Activated CD8-positive, alpha-beta T cell treated with anti-CD3 and anti-CD28 coated beads, Interleukin-2, amount 10 ng/mL, durations not matched to agents 7 days and 5 days (primary cell): ENCODE results near the gene MFRP. TPM values are rescaled to one million over a fixed set of nuclear protein-coding genes. Genes with fewer than 3 reads are reported as not detected.
A peak's percentile ranks its signal among the peaks of the same experiment; 100 is the strongest.

Experiments
- ATAC-seq: fragments of 150-1000 bp; cut with Tn5 transposase; one replicate; pipeline ENCODE4 v1.10.0; 2021; ENCODE audit warnings: moderate library complexity
- CTCF ChIA-PET: fragments of 350-600 bp; sonication (Branson Sonifier 250); formaldehyde crosslinking; loops from one replicate; lab custom pipeline; 2021; ENCODE audit warnings: antibody characterized with exemption; lab: Charles Lee
- POLR2A ChIA-PET: fragments of 350-600 bp; sonication (Branson Sonifier 250); formaldehyde crosslinking; loops from one replicate; lab custom pipeline; 2021; ENCODE audit warnings: antibody characterized with exemption; lab: Charles Lee
- DNase-seq: peaks from one replicate; pipeline ENCODE4 v3.0.0-alpha.2; 2020
- H3K27ac Mint-ChIP-seq: one replicate; pipeline ENCODE4 v1.8.0; 2021; ENCODE audit warnings: mild to moderate bottlenecking, mixed read lengths
- H3K27me3 Mint-ChIP-seq: one replicate; pipeline ENCODE4 v1.8.0; 2021; ENCODE audit warnings: low read depth, mixed read lengths
- H3K36me3 Mint-ChIP-seq: one replicate; pipeline ENCODE4 v1.8.0; 2021; ENCODE audit warnings: low read depth, mixed read lengths
- H3K4me1 Mint-ChIP-seq: one replicate; pipeline ENCODE4 v1.8.0; 2021; ENCODE audit warnings: low read depth, mixed read lengths
- H3K4me3 Mint-ChIP-seq: one replicate; pipeline ENCODE4 v1.8.0; 2021; ENCODE audit warnings: mild to moderate bottlenecking, mixed read lengths
- H3K9me3 Mint-ChIP-seq: one replicate; pipeline ENCODE4 v1.8.0; 2022; ENCODE audit warnings: mixed read lengths; ENCODE audit not compliant: insufficient read depth
- total RNA-seq, 2 experiments: library from RNA; stranded (reverse); gene quantifications; one replicate each; pipeline ENCODE4 v1.2.3, GENCODE V29; 2021

MFRP gene
- total RNA-seq, 2 experiments from 2014 or later = not detected

- no peaks in the 10 kb centered on the region for H3K9me3 Mint-ChIP-seq
- DNase-seq = no peak
Observed at GRCh38 chr11:119341222-119342022, 5.1 kb downstream of the MFRP start.

DNA sequence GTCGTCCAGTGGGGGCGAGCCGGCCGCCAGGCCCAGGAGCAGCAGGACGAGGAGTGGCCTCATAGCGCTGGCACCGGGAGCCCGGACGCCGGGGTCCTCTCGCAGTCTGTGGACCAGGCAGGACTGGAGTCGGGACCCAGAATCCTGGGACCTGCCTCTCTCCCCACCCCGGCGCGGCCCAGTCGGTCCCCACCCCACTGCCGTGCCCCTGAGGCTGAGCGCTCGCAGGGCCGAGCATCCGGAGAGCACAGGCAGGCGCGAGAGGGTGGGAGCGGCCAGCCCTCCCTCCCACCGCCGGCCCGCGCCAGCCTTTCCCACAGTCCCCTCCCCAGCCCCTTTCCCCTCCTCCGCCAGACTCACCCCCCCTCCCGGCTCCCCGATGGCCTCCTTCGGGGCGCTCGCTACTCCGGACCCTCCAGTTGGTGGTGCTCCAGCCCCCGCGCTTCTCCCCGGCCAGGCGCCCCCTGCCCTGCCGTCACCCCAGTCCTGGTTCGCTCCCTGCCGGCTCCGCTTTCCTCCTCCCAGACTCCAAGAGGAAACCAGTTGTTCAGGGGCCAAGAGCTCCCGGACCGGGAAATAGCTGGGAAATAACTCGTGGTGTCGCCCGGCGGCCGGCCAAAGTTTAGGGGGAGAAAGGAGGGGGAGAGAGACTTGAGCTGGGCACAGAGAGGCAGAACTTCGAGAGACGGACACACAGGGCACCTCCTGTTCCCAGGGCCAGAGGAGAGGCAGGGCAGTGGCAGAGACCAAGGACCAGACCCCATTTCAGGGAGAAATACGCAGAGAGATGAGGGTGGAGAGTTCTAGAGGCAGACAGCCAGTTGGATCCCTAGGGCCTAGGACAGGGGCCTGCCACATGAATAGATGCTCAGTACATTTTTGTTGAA is 5.9 kb downstream of the MFRP start, which contains the start of gene C1QTNF5:
TSS of gene C1QTNF5 (minus strand) at position 549 of the 887 bp plus-strand sequence. CDS start at position 63, 486 bp downstream.
- Mint-ChIP-seq H3K4me1 (peaks cover 44% of the 10 kb centered on the region), H3K27ac (no peak within 1 kb of the TSS), H3K27me3 (peaks cover 33% of the 10 kb centered on the region), H3K4me3 (no peak within 1 kb of the TSS), H3K9me3 (no peaks in the 10 kb centered on the region), H3K36me3 (peaks cover 22% of the 10 kb centered on the region)
- ATAC-seq (peak; percentile 8), DNase-seq (no peak)
- ChIA-PET POLR2A (no interaction called here), CTCF (interaction anchor here (0.6 to 5.1 kb wide), 17 partner anchors 8 to 140 kb away, joined by 3 to 96 read pairs (median 4); partner anchors contain the start of gene USP2)

More at GRCh38 chr11:119341222-119342022, 5.1 kb downstream of the MFRP start:
- no peak for ATAC-seq
- no peak overlapping the region for H3K4me3 Mint-ChIP-seq
- H3K27ac Mint-ChIP-seq = no peak overlapping the region
- POLR2A ChIA-PET = no interaction called here
- CTCF ChIA-PET = interaction anchor here (1.1 to 5.1 kb wide), 4 partner anchors 15 to 133 kb away, joined by 3 to 96 read pairs (median 6); no protein-coding TSS in a partner anchor
- peaks cover 14% of the 10 kb centered on the region for H3K36me3 Mint-ChIP-seq
- H3K4me1 Mint-ChIP-seq = peaks cover 35% of the 10 kb centered on the region
- peaks cover 33% of the 10 kb centered on the region for H3K27me3 Mint-ChIP-seq

DNA sequence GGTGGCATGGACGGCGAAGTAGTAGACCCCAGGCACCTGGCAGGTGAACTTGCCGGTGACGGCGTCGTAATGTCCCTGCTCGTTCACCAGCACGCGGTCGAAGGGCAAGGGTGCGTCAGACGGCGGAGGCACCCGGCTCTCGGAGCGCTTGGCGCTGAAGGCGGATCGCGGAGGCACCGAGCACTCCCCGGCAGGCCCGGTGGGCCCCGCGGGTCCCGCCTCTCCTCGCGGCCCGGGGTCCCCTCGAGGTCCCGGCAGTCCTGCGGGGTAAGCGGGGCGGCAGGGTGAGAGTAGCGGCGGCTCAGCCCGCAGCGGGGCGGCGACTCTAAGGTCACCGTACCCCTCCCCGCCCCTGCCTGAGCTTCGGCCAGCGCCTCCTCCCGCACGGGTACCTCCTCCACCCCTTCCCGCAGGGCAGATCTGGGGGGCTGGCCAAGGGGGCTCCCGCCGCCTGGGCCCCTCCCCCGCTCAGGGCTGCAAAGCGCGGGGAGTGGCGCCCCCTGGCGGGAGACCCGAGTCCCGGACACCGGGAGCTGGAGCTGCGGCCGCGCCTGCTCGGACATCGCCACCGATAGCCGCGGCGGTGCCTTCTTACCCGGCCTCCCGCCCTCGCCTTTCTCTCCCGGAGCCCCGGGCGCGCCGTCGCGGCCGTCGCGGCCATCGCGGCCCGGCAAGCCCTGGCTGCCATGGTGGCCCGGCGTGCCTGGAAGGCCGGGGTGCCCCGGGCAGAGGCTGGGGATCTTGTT is 6.7 kb downstream of the MFRP start:
- H3K27me3 Mint-ChIP-seq = peaks cover 33% of the 10 kb centered on the region
- H3K27ac Mint-ChIP-seq = no peak overlapping the region
- DNase-seq = peak; percentile 49
- peaks cover 51% of the 10 kb centered on the region for H3K4me1 Mint-ChIP-seq
- peaks cover 22% of the 10 kb centered on the region for H3K36me3 Mint-ChIP-seq
- no peaks in the 10 kb centered on the region for H3K9me3 Mint-ChIP-seq
- no peak overlapping the region for H3K4me3 Mint-ChIP-seq
- peak; percentile 28 for ATAC-seq
- ChIA-PET POLR2A (no interaction called here), CTCF (interaction anchor here (0.6 to 5.1 kb wide), 18 partner anchors 8 to 238 kb away, joined by 3 to 96 read pairs (median 4); partner anchors contain the start of genes DPAGT1, MCAM and USP2)

GRCh38 chr11:119338965-119339588 is 7.4 kb downstream of the MFRP start:
- Mint-ChIP-seq H3K4me1 (peaks cover 55% of the 10 kb centered on the region), H3K27me3 (peaks cover 30% of the 10 kb centered on the region), H3K4me3 (no peak overlapping the region), H3K9me3 (no peaks in the 10 kb centered on the region), H3K36me3 (peaks cover 22% of the 10 kb centered on the region), H3K27ac (no peak overlapping the region)
- DNase-seq (no peak), ATAC-seq (no peak)
- CTCF ChIA-PET = interaction anchor here (1.0 to 5.1 kb wide), 36 partner anchors 9 to 271 kb away, joined by 3 to 96 read pairs (median 5); partner anchors contain the start of genes ABCG4, CBL, DPAGT1 and HINFP
- POLR2A ChIA-PET = interaction anchor here (1.0 to 1.7 kb wide), 3 partner anchors 122 to 244 kb away, joined by 3 to 5 read pairs (median 4); partner anchors contain the start of gene CBL

GRCh38 chr11:119338318-119338890 is 8.1 kb downstream of the MFRP start:
- Mint-ChIP-seq H3K9me3 (no peaks in the 10 kb centered on the region), H3K27ac (no peak overlapping the region), H3K27me3 (peaks cover 27% of the 10 kb centered on the region), H3K4me3 (no peak overlapping the region), H3K4me1 (peaks cover 62% of the 10 kb centered on the region), H3K36me3 (peaks cover 22% of the 10 kb centered on the region)
- ChIA-PET CTCF (interaction anchor here (0.6 to 5.1 kb wide), 48 partner anchors 10 to 271 kb away, joined by 3 to 96 read pairs (median 4); partner anchors contain the start of genes ABCG4, CBL, DPAGT1 and HINFP), POLR2A (interaction anchor here (0.6 to 1.7 kb wide), 4 partner anchors 19 to 243 kb away, joined by 3 to 5 read pairs (median 4); partner anchors contain the start of gene CBL)
- ATAC-seq = peak; percentile 27
- DNase-seq = peak; percentile 82

DNA sequence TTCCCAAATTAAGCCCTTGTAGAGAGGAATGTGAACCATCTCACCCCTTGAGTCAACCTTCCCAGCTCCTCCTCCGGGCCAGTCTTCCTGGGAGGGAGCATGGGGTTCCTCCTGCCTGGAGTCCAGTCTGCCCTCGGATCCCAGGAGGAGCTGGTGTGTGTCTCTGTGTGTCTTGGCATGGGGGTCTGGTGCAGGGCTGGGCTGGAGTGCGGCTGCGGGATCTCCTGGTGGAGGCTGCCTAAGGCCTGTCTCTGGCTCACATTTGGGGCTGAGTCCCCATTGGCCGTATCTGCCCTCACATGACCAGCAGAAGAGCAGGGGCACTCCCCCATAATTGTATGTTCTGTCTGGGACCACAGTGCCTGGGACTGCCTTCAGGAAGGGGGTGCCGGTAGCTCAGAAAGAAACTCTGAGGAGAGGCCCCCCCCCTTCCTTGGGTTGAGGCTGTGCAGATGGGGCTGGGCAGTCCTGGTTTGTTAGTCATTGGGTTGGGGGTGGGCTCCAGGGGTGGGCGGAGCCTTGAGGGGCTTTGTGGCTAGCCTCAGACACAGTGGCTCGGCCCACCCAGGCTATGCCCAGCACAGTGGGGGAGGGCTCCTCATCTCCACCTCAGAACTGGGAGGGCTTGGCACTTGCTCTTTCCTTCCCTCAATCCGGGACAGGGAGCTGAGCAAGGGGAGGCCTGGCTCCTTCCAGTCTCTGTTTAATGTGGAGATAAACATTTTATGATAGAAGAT is 8.8 kb downstream of the MFRP start:
- Mint-ChIP-seq H3K36me3 (peaks cover 22% of the 10 kb centered on the region), H3K27me3 (peaks cover 22% of the 10 kb centered on the region), H3K9me3 (no peaks in the 10 kb centered on the region), H3K4me1 (peaks cover 68% of the 10 kb centered on the region), H3K27ac (no peak overlapping the region), H3K4me3 (no peak overlapping the region)
- ChIA-PET POLR2A (interaction anchor here (1.0 to 1.7 kb wide), 3 partner anchors 123 to 243 kb away, joined by 3 to 5 read pairs (median 4); partner anchors contain the start of gene CBL), CTCF (interaction anchor here (0.6 to 5.1 kb wide), 45 partner anchors 10 to 270 kb away, joined by 3 to 96 read pairs (median 4); partner anchors contain the start of genes ABCG4, CBL, HINFP and MCAM)
- no peak for DNase-seq
- ATAC-seq = no peak

DNA sequence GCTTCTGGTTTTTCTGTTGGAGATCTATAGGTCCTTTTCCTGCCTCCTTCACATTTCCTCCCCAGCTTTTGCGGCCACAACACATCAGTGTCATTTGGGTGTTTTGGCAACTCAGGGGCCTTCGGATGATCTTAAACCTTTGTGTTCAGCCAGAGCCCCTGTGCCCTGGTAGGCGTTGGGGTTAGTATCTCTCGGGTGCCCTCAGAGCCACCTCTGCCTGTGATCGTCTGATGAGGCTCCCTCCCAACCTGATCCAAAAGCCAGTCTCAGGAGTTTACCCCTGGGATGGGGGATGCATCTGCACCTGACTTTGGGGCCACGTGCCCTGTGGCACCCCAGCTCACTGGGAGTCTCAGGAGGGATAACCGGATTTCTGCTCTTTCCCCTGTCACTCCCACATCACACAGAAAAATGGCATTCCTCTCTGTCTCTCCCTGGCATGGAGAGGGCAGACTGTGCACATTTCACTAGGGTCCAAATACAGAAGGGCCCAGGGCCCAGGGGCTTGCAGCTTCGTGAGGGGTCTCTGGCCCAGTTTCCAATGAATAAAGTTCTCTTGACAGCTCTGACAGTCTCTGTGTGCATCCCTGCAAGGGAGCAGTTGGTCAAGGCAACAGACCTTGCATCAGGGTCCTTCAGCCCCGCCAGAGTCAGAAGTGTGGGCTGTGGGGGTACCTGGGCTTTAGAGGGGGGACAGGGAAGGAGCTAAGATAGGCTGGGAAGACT is 9.6 kb downstream of the MFRP start:
- Mint-ChIP-seq H3K27ac (peak overlapping the region; percentile 67), H3K4me1 (peaks cover 69% of the 10 kb centered on the region), H3K4me3 (peak overlapping the region; percentile 55), H3K36me3 (peaks cover 22% of the 10 kb centered on the region), H3K27me3 (peaks cover 18% of the 10 kb centered on the region), H3K9me3 (no peaks in the 10 kb centered on the region)
- no peak for DNase-seq
- POLR2A ChIA-PET = interaction anchor here (1.7 kb wide), 1 partner anchor 131 kb away, joined by 5 read pairs; the partner anchor contains the start of gene CBL
- CTCF ChIA-PET = interaction anchor here (1.1 to 5.1 kb wide), 15 partner anchors 9 to 138 kb away, joined by 3 to 96 read pairs (median 13); partner anchors contain the start of genes CBL and USP2
- no peak for ATAC-seq

- Mint-ChIP-seq H3K36me3 (peaks cover 22% of the 10 kb centered on the region), H3K4me3 (peak overlapping the region; percentile 92), H3K27ac (peak overlapping the region; percentile 96), H3K27me3 (peaks cover 11% of the 10 kb centered on the region), H3K4me1 (peaks cover 63% of the 10 kb centered on the region), H3K9me3 (no peaks in the 10 kb centered on the region)
- CTCF ChIA-PET = interaction anchor here (4.3 to 5.6 kb wide), 2 partner anchors 13 to 20 kb away, joined by 37 to 96 read pairs (median 57); no protein-coding TSS in a partner anchor
- POLR2A ChIA-PET = interaction anchor here (2.5 kb wide), 1 partner anchor 14 kb away, joined by 13 read pairs; no protein-coding TSS in a partner anchor
- DNase-seq (no peak), ATAC-seq (no peak)
Observed at GRCh38 chr11:119335655-119336543, 10.6 kb downstream of the MFRP start.
